Measurements from ENCODE around the gene MEFV.
"Not testable (repeated sequence)": the region's sequence is repeated elsewhere in the genome, so short reads cannot be mapped to it uniquely, and the experiment has no call there.

The MEFV gene

DNA sequence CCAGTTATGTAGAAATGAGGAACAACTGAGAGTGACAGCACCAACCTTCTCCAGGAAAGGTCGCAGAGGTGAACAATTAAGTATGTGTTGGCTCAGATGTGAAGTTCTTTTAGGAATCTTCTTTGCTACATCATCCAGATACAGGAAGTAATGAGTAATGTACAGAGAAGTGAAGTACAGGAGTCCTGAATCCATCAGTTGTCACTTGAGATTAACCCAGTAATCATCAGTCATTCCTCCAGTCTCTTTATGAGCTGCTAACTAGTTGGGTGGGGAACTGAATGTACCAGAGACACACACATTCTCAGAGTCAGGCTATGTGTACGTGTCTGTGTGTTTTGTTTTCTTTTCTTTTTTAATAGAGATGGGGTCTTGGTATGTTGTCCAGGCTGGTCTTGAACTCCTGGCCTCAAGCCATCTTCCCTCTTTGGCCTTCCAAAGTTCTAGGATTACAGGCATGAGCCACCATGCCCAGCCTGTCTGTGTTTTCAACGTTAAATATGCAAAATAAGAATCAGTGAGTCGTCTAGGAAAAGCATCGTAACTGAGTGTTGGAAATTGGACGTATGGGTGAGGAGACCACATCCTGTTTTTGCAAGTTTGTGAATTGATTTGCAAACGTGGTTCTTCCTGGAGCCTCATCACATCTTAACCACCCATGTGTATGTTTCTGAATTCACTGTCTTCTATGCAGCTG is 41.4 kb downstream of the MEFV start:
- no peak for DNase-seq

DNA sequence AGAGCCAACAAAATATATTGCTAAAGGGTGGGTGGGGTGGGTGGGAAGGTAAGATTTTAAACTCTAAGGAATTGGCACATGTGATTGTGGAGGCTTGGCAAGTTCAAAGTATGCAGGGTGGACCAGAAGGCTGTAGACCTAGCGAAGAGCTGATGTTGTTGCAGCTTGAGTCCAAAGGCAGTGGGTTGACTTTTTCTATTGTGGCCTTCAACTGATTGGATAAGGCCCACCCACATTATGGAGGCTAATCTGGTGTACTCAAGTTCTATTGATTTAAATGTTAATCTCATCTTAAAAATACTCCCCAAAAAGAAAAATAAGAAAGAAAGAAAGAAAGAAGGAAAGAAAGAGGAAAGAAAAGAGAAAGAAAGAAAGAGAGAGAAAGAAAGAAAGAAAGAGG is 43.9 kb downstream of the MEFV start:
- DNase-seq: no peak

DNA sequence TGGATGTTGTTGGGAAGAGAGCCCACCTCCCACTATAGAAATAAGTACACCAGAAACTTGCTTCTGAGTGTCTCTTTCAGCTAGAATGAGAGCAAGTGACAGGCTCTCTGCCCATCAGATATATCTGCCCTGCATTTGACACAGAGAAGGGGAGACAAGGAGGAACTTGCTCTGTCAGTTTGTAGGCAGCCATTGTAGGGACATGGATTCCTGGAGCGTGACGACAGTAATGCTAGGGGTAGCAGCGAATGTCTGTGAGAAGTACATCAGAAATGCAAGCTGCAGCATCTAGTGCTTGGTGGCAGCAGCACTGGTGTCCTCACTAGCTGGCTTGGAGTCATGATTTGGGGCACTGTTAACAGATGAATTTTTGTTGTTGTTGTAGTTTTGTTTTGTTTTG is 44.4 kb downstream of the MEFV start:
- DNase-seq: no peak

DNA sequence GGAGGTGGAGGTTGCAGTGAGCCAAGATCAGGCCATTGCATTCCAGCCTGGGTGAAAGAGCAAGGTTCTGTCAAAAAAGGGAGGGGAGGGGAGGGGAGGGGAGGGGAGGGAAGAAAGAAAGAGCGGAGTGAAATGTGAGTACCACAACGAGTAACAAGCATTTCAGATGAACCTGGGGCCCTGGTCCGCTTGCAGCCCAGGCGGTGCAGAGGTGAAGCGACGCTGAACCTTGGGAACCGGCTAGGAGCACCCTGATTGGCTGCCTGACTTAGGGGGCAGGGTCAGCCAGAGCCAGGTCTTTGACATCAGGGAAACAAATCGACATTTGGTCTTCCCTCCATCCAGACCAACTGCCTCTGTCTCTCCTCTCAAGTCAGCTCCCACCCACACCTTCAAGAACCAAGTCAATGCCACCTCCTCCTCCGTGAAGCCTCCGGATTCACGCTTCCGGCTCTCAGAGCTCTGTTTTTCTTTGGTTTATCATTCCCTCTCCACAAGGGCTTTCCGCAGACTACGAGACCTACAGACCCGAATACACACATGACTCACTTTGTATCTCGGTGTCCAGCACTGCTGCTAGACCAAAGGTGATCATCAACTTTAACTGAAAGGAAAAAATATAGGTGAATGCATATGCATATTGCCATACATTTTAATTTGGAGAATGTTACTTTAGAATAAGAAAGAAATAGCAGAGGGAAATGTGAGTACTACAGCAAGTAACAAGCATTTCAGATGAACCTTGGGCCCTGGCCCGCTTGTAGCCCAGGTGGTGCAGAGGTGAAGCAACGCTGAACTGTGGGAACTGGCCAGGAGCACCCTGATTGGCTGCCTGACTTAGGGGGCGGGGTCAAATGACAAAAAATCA is 49.1 kb downstream of the MEFV start:
- no peak for DNase-seq

DNA sequence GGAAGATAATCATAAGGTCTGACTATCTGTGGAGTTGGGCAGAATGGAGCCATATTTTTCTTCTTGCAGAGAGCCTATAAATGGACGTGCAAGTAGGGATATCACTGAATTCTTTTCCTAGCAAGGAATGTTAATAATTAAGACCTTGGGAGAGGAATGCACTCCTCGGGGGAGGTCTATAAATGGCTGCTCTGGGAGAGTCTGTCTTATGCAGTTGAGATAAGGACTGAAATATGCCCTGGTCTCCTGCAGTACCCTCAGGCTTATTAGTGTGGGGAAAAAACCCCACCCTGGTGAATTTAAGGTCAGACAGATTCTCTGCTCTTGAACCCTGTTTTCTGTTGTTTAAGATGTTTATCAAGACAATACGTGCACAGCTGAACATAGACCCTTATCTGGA is 50.5 kb downstream of the MEFV start:
- DNase-seq: not testable (repeated sequence)

DNA sequence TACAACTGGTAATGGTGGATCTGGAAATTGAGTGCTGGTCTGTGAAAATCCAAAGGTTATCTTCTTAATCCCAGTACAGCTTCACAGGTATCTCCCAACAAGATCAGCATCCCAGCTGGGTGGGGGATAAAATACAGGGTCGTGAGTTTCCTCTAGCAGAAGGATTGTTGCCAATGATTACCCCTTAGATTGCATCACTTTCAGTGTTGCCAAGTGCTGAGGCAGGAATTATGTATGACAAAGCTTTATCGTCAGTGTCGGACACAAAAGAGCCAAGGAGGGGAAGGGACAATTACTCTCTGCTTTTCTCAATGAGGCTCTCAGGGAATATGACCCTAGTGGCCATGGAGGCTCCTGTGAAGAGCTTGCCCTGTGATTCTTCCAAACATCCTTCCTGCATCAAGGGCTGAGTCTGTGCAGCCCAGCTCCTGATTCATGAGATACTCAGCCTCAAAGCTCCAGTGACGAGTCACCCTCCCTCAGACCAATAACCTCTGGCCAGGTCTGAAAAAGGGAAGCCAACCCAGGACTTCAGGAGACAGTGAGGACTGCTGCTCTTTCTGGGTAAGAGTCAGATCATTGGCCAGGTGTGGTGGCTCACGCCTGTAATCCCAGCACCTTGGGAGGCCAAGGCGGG is 53.4 kb downstream of the MEFV start:
- no peak for DNase-seq

DNA sequence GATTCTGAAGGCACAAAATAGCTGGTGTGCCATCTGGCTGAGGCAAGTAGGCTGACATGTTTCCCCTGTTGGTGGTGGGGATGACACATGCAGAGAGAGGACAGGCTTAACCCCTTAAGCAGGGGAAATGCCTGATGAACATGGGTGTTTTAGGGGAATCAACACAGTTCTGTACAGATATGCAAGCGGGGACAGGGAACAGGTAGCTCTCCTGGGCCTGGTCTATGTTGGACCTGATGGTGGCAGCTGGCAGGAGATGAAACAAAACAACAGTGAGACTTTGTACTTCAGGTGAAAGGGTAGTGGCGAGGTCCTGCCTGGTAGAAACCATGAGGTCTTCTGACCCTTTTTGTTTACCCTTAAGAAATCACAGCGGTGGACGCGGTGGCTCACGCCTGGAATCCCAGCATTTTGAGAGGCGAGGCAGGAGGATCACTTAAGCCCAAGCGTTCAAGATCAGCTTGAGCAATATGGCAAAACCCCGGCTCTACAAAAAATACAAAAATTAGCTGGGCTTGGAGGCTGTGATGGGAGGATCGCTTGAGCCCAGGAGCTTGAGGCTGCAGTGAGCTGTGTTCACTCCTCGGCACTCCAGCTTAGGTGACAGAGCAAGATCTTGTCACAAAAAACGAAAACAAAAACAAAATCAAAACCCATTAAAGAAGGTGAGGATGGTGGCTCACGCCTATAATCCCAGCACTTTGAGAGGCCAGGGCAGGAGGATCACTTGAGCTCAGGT is 57.9 kb downstream of the MEFV start:
- DNase-seq: peak; percentile 11

DNA sequence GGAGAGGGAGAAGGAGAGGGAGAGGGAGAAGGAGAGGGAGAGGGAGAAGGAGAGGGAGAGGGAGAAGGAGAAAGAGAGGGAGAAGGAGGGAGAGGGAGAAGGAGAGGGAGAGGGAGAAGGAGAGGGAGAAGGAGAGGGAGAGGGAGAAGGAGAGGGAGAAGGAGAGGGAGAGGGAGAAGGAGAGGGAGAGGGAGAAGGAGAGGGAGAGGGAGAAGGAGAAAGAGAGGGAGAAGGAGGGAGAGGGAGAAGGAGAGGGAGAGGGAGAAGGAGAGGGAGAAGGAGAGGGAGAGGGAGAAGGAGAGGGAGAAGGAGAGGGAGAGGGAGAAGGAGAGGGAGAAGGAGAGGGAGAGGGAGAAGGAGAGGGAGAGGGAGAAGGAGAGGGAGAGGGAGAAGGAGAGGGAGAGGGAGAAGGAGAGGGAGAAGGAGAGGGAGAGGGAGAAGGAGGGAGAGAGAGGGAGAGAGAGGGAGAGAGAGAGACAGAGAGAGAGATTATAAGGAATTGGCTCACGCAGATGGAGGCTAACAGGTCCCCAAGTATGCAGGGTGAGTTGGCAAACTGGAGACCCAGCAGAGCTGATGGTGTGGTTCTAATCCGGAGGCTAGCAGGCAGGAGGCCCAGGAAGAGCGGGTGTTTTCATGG is 58.6 kb downstream of the MEFV start:
- DNase-seq: not testable (repeated sequence)

DNA sequence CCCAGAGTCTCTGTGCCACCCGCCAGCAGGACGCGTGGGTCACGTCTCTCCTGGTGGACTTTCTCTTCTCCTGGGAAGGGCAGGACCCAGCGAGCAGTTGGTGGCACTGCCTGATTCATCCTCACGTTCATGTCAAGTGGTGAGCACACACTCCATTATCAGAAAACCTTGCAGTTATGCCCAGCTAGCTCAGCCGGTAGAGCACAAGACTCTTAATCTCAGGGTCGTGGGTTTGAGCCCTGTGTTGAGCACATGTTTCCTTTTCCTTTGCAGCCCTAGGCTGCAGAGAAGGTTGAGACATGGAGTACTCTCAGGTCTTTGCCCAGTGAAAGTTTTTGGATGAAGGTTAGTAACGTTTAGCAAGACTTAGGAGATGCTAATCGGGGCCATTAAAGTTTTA is 60.5 kb downstream of the MEFV start:
- DNase-seq: no peak

DNA sequence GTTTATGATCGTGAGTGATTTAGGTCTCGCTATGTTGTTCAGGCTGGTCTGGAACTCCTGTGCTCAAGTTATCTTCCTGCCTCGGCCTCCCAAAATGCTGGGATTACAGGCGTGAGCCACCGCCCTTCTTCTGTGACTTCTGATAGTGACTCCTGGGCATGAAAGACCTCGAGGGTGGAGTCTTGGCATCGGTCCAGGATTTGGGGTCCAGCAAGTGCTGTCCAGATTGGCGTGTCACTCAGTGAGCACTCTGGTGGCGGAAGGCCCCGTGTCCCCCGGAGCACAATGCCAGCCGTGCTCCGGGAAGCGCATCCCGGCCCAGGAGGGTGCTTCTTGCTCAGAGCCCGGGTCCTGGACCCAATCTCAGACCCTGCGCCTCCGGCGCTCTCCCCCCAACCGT is 61.6 kb downstream of the MEFV start:
- no peak for DNase-seq

DNA sequence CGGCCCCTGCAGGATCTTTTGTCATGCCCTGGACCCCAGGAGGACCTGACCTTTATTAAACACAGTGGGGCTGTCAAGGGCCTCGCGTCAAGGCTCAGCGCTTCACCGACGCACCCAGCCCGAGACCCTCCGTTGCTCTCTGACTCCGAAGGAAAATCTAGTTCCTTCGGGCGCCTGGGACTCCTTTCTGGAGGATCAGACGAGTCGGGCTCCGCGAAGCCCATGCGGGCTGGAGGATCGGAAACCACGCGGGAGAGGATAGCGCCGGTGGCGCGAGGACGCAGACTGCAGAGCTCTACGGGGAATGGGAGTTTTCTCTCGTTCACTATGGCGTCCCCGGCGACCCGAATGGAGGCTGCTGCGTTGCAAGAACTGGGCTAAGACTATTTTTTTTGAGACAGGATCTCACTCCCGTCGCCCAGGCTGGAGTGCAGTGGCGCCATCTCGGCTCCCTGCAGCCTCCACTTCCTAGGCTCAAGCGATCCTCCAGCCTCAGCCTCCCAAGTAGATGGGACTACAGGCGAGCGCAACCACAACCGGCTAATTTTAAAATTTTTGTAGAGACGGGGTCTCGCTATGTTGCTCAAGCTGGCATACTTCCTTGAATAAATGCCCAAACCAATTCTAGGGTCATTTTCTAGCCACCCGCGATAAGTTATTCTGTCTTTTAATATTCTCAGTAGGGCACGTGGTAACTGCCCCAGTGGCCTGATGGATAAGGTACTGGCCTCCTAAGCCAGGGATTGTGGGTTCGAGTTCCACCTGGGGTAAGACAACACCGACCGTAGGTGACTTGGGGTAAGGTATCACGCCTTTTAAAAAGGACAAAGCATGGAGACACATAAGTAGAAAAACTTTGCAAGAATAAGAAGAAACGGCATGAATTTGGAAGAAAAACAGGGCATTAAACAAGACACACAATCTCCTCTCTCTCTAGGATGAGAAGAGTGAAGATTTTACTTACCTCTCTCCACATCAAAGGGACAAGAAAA is 62.9 kb downstream of the MEFV start:
- DNase-seq: no peak

DNA sequence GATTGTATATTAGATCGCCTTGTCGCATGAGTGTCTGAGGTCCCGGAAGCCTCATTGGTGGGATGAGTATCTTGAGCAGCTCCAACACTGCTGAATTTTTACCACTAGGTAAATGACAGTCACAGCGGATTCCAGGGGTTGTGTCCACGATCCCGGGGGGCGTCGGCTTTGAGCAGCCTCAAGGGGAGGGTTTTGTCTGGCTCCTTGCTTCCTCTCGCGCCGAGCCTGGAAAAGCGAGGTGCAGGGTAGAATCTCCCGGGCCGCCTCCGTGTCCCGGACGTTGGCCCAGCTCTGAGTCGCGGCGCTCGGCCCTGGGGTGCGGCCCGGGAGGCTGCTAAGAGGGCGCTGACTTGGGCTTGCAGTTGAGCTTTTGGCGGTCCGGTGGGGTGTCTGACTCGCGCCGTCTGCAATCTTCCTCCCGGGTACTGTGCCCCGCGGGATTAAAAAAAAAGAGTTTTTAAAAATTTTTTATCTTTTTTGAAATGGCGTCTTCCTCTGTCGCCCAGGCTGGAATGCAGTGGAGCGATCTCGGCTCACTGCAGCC is 63.9 kb downstream of the MEFV start:
- no peak for DNase-seq

Measured in NCI-H2171 treated with DMSO at 0.1 percent for 48 hours (cell line).